NT2/D1 (cell line): ENCODE measurements around the gene PTPRN2.

Experiments used
- DNase-seq: peaks from one replicate; pipeline ENCODE4 v3.0.0-alpha.2; 2011; ENCODE audit warnings: low read depth, low spot score
- H3K27me3 ChIP-seq: 2 replicates; pipeline ENCODE4 v1.6.0; 2011; ENCODE audit warnings: mild to moderate bottlenecking; ENCODE audit not compliant: insufficient read length, insufficient read depth
- H3K36me3 ChIP-seq: 2 replicates; pipeline ENCODE4 v1.6.1; 2011; ENCODE audit warnings: mild to moderate bottlenecking, low read length, mixed read lengths; ENCODE audit not compliant: insufficient read depth, insufficient read length
- H3K4me1 ChIP-seq: 2 replicates; pipeline ENCODE4 v1.5.1; 2011; ENCODE audit not compliant: insufficient read depth, insufficient read length
- H3K4me3 ChIP-seq: 2 replicates; pipeline ENCODE4 v1.5.1; 2011; ENCODE audit warnings: low read depth; ENCODE audit not compliant: insufficient read length
- H3K9ac ChIP-seq: 2 replicates; pipeline ENCODE4 v1.6.0; 2011; ENCODE audit warnings: low read depth; ENCODE audit not compliant: insufficient read length
- H3K9me3 ChIP-seq: 2 replicates; pipeline ENCODE4 v1.5.1; 2011; ENCODE audit warnings: mild to moderate bottlenecking, low read length; ENCODE audit not compliant: insufficient read depth
- SUZ12 ChIP-seq: IDR thresholded peaks from 2 replicates; pipeline ENCODE4 v1.6.1; 2011; ENCODE audit not compliant: insufficient read length, insufficient read depth; ENCODE audit errors: extremely low read depth
- YY1 ChIP-seq: IDR thresholded peaks from 2 replicates; pipeline ENCODE4 v1.6.1; 2011; ENCODE audit not compliant: insufficient read length, insufficient read depth
- ZNF274 ChIP-seq: IDR thresholded peaks from 2 replicates; pipeline ENCODE4 v1.6.1; 2011; ENCODE audit warnings: mild to moderate bottlenecking, low read depth, low read length

PTPRN2 gene

DNA sequence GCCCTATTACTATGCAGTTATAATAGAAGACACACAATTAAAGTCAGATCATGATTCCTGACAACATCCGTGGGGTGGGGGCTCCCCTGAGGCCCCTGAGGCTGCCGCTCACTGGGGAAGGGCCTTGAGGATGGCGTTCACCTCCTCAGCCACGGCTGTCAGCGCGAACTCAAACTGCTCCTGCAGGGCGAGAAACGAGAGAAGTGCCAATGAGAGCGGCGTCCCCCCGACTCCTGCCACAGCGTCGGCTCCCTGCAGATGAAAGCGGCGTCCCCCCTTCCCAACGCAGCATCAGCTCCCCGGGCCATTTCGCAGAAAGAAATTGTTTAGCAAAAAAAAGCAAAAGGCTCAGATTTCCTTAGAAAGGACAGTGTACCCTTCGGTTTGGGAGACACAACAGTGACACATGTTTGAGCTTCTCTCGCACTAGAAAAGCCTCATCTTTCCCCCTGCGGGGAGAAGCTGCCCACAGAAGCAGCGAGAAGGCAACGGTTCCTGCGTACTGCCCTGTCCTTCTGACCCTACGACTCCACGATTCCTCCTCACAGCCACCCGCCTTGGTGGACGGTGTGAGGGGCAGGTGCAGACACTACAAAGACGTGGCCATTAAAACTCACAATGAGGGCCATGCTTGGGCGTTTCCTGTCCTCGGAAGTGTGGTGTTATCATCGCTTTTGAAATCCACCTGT, 1046.9 kb downstream of the PTPRN2 start:
- Histone ChIP-seq H3K4me3 (no peak overlapping the region), H3K9ac (no peak overlapping the region), H3K27me3 (no peaks in the 10 kb centered on the region), H3K4me1 (peaks cover 2% of the 10 kb centered on the region), H3K36me3 (no peaks in the 10 kb centered on the region), H3K9me3 (no peaks in the 10 kb centered on the region)
- DNase-seq, result no peak
- TF ChIP-seq ZNF274 (no peak), YY1 (no peak), SUZ12 (no peak)

DNA sequence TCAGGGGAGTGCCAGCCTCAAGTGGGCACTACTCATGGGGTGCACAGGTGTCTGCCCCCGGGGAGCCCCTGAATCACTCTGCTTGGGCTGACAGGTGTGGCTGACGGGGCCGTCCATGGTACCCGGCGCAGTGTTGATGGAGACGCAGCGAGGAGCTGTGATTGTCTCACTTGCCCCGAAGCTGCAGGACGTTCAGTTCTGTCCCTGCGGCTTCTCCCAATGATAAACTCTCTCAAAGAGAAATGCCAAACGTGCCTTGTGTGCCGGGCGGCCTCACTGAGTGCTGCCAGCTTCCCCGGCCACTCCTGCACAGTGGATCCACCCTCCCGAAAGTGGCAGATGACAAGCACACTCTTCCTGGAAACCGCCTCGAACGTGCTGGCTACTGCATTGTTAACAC, 1047.6 kb downstream of the PTPRN2 start:
- Histone ChIP-seq H3K9ac (no peak overlapping the region), H3K27me3 (no peaks in the 10 kb centered on the region), H3K36me3 (no peaks in the 10 kb centered on the region), H3K4me1 (peaks cover 2% of the 10 kb centered on the region), H3K4me3 (no peak overlapping the region), H3K9me3 (no peaks in the 10 kb centered on the region)
- no peak for TF ChIP-seq ZNF274
- TF ChIP-seq SUZ12, result no peak
- TF ChIP-seq YY1, result no peak
- DNase-seq, result no peak

DNA sequence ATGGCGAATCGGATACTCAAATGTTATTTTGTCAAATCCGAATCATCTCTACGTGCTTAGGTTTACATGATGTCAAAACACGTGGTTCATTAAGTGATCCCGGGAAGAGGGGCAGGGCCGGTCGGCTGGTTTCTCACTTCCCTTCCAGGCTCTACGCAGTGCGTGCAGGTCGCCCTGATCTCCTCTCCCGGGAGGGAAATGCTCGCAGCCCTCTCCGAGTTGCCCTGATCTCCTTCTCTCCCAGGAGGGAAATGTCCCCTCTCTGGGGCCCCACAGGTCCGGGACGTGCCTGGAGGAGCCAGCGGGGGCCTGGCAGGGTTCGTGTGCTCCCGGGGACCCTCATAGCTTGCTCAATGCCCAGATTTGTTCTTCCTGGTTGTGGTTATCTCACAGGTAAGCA, 1048.1 kb downstream of the PTPRN2 start:
- Histone ChIP-seq H3K9me3 (no peaks in the 10 kb centered on the region), H3K9ac (no peak overlapping the region), H3K27me3 (no peaks in the 10 kb centered on the region), H3K36me3 (no peaks in the 10 kb centered on the region), H3K4me1 (peaks cover 2% of the 10 kb centered on the region), H3K4me3 (no peak overlapping the region)
- TF ChIP-seq SUZ12, result no peak
- TF ChIP-seq YY1, result no peak
- TF ChIP-seq ZNF274, result no peak
- no peak for DNase-seq

DNA sequence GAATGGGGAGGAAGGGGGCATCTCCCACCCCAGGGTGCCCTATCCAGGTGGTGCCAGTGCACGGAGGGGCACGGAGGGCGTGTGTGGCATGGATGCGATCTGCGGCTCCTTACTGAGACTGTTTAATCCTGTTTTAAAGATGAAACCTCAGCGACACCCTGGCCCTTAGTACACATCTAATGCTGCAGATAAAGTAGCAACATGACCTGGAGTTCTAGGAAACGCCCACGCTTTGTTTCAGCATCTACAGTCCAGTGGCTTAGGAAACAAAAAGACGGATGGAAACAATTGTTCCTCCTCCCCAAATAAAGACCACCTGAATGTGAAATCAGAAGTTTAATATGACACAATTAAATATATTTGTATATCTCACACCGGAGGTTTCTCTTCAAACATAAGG, 1048.9 kb downstream of the PTPRN2 start:
- Histone ChIP-seq H3K27me3 (no peaks in the 10 kb centered on the region), H3K36me3 (no peaks in the 10 kb centered on the region), H3K9ac (no peak overlapping the region), H3K4me1 (peaks cover 2% of the 10 kb centered on the region), H3K9me3 (no peaks in the 10 kb centered on the region), H3K4me3 (no peak overlapping the region)
- TF ChIP-seq SUZ12 (no peak), ZNF274 (no peak), YY1 (no peak)
- no peak for DNase-seq

DNA sequence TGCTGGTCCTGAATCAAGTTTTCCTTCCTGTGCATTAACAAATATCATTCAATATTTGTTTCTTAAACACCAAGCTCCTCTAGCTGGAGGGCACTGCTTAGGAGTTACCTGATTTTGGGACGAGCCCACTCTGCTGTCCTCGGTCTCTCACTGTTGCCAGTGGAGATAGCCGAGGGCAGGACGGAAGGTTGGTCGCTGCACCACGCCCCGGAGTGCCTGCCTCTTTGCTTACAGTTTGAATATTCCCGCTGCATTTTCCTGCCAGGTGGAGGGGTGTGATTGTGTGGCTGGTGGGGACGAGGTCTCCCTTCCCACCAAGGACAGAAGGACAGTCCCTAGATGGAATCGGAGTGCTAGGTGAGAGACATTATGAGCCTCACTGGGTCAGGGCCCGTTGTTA, 1049.3 kb downstream of the PTPRN2 start:
- H3K9me3 ChIP-seq, result no peaks in the 10 kb centered on the region
- DNase-seq, result no peak
- H3K4me1 ChIP-seq, result peaks cover 2% of the 10 kb centered on the region
- no peak overlapping the region for H3K4me3 ChIP-seq
- TF ChIP-seq ZNF274 (no peak), SUZ12 (no peak), YY1 (no peak)
- H3K27me3 ChIP-seq, result no peaks in the 10 kb centered on the region
- no peak overlapping the region for H3K9ac ChIP-seq
- H3K36me3 ChIP-seq, result no peaks in the 10 kb centered on the region

DNA sequence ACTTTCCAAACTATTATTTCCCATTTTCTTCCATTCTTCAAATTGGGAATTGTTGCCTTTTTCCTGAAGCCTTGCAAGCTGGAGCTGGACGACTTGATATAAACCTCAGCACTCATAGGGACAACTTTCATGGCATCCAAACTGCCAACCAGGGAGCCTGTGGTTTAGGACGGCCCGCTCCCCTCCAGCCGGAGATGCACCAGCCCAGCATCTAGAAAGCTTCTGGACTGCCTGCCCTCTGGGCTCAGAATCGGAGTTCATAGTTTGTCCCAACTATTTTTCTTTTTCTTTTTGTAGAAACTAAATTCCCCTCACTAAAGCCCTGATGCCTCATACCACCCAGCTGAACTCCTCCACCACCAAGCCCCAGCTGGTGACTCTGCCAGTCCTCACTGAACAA, 1050.6 kb downstream of the PTPRN2 start:
- Histone ChIP-seq H3K27me3 (no peaks in the 10 kb centered on the region), H3K4me3 (no peak overlapping the region)
- TF ChIP-seq ZNF274 (no peak), YY1 (no peak), SUZ12 (no peak)

DNA sequence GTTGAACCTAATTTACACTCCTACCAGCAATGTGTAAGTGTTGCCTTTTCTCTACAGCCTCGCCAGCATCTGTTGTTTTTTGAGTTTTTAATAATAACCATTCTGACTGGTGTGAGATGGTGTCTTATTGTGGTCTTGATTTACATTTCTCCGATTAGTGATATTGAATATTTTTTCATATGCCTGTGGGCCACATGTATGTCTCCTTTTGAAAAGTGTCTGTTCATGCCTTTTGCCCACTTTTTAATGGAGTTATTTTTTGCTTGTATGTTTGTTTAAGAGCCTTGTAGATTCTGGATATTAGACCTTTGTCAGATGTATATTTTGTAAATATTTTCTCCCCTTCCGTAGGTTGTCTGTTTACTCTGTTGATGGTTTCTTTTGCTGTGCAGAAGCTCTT, 1055.6 kb downstream of the PTPRN2 start:
- no peak overlapping the region for H3K4me3 ChIP-seq
- H3K36me3 ChIP-seq, result no peaks in the 10 kb centered on the region
- no peaks in the 10 kb centered on the region for H3K27me3 ChIP-seq
- no peaks in the 10 kb centered on the region for H3K4me1 ChIP-seq
- H3K9me3 ChIP-seq, result no peaks in the 10 kb centered on the region
- DNase-seq, result no peak
- TF ChIP-seq YY1, result no peak
- H3K9ac ChIP-seq, result no peak overlapping the region

More for the DNA sequence above, 1050.6 kb downstream of the PTPRN2 start:
- H3K4me1 ChIP-seq, result peaks cover 2% of the 10 kb centered on the region
- DNase-seq, result no peak
- no peaks in the 10 kb centered on the region for H3K36me3 ChIP-seq
- no peak overlapping the region for H3K9ac ChIP-seq
- H3K9me3 ChIP-seq, result no peaks in the 10 kb centered on the region
